CD4-positive, alpha-beta T cell treated with Interleukin-4 for 4 hours (primary cell): ENCODE measurements around the gene NLRC3.

Experiments used
- DNase-seq: peaks from one replicate; pipeline ENCODE4 v3.0.0-alpha.2; 2020

NLRC3 gene

DNA sequence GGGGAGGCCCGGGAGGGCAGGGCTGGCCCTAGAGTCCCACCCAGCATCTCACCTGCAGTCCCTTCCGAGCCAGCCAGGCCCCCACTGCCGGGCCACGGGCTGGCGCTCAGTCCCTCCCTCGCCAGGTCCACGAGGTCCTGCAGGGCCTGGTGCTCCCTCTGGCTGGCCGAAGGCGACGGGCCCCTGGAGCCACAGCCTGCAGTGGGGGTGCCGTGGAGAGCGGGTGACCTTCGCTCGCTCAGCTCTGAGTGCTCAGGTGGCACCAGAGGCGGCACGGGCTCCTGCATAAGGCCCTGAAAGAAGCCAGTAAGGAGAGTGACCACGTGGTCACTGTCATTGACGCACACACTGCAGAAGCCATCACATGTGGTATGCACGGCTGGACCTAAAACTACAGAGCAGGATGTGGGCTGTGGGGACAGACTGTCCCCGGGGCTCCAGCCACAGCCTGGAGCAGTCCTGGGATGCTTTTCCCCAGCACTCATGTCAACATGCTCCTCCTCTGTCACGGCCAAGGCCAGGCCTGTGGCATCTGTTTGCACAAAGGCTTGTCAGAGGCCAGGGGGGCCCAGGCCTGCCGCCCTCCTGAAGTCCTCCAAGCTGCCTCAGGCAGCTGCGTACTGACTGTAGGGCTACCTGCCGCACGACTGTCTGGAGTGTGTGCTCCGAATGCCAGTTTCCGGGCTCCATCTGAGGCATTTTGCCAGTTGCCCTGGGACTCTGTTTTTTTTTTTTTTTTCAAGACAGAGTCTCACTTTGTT, 19.1 kb upstream of the NLRC3 start:
- DNase-seq: no peak

DNA sequence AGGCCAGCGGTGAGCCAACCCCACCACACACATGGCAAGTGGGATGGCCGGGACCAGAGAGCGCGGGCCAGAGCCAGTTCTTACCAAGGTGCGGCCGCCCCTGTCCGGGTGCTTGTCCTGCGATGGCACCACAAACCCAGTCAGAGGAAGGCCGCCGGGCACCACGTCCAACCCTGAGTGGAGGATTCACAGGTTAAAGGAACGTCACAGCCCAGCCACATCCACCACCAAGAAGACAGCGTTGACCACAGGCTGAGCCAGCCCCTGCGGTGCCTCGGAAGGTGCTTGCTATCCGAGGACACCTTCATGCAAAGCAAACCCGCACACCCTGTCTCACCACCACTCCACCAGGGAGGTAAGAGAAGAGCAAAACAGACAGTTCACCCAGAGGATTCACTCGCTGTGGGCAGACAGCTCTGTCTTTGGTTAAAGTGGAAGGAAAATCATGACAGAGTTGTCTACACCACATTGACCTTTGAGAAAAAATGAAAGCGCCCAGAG, 18.4 kb upstream of the NLRC3 start:
- DNase-seq: no peak

DNA sequence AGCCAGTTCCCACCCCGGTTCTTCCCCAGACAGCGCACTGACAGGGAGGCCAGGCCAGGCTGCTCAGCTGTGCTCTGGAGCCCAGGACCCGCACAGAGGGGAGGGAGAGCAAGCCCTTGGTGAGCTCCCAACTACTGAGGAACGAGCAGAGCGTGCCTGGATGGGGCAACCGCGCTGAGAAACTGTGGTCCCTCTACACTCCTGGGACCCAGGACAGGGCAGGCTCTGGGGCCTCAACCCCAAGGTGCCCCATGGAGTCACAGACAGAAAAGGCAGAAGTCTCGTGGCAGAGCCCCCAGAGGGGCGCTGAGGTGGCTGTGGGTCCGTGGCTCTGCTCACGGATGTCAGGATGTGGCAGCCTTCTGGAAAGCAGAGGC, 17.9 kb upstream of the NLRC3 start:
- DNase-seq: no peak

DNA sequence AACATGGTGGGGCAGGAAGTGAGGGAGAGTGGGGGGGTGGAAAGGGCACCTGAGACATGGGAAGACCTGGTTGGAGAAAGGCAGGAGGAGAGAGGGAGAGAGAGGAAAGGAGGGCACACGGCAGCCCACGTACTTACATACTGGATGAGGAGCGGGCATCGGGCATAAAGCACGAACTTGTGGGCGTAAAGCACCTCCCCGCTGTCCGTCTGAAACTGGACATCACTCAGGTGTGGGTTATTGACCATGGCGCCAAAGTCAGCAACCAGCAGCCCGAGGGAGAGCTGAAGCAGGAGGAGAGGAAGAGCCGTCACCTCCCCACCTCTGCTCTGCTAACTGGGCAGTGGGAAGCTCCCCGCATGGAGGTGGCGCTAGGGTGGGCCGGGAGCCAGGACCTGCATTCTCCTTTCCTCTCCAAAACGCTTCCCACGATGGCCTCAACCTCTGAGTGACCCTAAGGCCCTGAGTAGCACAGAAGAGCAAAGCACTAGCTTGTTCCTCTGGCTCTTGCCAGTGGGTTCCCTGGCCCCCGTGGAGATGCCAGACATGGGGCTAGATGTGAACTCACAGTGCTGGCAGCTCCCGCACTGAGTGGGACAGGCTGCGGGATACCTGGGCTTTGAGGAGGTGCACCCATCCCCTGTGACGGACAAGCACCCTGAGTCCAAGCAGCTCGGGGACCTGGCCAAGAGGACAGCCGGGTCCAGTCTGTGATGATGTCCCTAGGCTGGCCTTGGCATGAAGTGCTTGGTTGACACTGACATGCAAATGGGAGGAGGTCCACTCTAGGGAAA, 17.3 kb upstream of the NLRC3 start:
- no peak for DNase-seq

DNA sequence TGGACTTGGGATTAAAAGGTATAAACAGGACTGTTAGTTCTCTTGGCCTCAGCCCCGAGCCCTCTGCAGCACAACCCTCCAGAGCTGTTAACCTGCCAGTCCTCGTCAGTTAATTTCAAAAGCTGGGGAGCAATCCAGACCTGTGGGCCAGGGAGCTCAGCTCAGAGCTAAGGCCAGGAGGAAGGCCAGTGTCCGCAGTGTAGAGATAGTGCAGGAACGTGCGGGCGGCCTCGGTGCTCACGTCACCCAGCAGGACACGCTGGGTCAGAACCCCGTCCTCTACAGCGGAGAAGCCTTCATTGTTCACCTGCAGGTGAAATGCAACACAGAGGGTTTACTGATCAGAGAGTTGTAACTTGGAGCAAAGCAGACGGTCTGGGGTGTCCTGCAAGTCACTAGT, 15.4 kb upstream of the NLRC3 start:
- no peak for DNase-seq

DNA sequence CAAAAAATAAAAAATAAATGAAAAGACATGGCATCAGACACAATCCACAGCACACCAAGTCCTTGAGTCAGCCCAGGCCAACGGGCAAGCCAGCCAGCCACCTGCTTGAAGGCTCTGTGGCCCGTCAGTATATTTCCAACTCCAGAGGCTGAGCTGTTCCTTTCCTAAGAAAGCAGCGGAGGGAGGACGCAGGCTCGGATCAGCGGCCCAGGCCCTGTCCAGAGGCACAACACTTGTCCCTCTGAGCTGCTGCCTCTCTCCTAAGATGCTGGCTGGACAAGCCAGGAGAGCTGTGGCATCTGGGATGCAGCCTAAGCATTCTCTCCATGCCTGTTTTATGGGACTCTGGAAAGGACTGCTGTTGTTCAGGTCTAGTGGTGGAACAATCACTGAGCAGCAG, 14.8 kb upstream of the NLRC3 start:
- DNase-seq: no peak

DNA sequence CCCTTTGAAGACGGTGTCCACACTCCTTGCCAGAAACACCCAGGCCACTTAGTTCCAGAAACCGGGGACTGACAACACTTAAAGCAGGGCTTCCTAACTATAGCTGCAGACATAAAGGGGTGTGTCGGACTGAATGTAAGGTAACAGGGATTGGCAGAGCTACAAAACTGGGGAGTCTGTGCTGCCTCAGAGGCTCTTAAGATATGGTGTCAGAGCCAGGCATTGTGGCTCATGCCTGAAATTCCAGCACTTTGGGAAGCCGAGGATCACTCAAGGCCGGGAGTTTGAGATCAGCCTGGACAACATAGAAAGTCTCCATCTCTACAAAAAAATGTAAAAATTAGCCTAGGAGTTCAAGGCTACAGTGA, 14.2 kb upstream of the NLRC3 start:
- no peak for DNase-seq

DNA sequence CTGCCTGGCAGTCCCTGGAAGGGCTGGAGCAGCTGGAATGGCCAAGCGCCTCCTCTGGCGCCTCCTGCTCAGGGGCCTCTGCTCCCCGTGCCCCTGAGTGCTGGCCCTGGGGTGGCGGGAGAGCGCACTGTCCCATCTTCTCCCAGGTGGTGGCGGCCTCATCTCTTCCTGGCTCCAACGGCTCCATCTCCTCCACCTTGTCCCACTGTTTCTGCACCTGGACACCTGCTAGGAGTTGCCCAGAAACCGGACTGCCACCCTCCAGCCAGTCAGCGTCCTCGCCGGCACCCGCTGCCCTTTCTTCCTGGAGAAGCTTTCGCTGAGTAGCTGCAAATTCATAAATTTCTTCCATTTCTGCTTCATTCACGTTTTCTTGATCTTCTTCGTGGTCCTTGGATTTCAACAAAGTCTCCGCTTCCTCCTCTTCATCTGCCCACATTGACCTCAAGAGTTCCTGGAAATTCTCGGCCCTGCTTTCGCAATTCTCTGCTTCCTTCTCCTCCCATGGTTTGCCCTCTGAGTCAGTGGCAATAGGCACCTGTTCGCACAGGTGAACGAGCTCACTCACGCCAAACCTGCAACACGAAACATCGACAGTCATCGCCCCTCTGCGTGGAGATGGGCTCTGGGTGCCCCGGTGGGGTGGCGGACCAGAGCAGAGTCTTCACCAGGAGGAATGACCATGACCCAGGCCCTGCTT, 13.7 kb upstream of the NLRC3 start:
- DNase-seq: no peak

DNA sequence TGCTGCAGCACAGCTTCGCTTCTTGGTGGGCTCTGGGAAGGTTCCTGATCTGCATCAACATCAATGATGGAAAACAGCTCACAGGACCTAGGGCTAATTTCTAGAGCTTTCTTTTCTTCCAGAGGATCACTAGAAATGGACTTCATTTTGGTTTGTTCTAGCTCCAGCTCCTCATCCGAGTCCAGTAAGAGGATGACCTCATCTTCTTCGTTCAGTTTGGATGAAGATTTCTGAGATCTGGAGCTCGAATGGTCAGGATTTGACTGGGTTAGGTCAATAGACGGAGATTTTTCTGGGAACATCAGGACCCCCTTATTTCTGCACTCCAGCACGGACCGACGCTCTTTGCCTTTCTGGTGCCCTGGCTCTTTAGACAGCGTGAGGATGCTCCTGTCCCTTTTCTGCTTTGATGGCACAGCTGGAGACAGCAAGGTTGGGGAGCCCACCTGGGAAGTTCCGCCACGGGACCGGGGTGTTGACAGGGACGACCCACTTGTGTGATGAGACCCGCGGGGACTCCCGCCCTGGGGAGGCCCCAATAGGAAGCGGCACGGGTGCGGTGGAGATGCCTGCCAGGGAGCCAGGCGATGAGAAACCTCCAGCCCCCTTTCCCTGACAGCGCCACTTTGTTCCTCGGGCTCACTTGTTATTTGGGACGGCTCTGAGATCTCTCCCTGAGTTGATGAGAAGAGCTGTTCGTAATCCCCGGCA, 12.9 kb upstream of the NLRC3 start:
- no peak for DNase-seq

DNA sequence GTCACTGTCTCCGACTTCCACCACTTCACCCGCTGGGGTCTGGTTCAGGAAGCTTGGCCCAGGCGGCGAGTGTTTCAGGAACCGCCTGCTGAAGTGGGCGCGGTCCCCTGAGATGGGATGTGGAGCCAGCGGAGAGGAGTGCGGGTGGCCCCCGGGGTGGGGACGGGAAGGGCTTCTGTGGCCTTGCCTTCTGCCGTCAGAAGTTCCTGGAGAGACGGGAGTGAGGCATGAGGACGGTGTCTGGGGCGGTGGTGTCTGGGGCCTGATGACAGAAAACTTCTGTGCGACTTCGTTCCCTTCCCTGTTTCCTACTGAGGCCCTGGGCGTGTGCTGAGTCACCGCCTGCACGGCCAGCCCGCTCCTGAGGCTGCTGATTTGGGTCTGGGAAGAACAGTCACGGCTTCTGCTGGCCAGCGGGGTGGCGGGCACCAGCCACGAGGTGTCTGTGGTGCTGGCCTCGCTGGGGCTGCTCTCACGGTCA, 12.3 kb upstream of the NLRC3 start:
- DNase-seq: no peak

DNA sequence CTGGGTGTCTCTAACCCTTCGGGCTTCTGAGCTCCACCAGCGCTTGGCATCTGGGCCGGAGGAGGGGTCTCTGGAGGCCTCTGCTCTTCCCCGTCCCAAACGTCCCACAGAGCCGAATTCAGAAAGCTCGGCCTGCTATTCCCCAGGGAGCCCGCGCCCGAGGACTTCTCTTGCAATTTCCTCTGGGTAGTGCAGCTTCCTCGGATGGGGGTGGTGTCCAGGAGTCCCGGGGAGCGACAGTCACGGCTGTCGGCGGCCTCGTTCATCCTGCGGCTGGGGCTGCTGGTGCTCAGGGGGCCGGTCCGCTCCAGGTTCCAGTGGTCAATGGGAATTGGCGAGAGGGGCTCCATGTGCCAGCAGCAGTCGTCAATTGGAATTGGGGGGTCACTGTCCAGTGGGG, 11.8 kb upstream of the NLRC3 start:
- no peak for DNase-seq

DNA sequence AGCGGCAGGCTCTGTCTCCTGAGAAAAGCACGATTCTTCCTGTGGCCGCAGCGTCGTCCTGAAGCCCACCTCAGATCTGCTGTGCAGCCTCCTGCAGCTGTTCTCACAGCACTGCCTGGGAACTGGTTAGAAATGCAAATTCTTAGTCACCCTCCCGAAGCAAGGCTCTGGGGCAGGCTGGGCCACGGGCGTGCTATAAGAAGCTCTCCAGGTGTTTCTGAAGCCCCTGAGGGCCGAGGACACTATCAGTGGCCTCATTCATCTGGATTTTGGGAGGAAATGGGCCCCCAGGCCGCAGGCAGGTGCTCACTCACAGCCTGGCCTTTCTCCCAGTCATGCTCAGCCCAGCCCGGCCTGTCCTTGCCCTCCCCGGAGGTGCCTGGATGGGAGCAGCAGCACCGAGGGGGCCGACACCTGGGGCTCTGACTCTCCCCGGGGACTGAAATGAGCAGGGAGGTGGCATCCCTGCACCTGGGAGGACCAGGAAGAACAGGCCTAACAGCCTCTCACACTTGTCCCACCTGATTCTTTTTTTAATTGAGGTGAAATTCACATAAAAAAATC, 10.4 kb upstream of the NLRC3 start:
- DNase-seq: no peak

DNA sequence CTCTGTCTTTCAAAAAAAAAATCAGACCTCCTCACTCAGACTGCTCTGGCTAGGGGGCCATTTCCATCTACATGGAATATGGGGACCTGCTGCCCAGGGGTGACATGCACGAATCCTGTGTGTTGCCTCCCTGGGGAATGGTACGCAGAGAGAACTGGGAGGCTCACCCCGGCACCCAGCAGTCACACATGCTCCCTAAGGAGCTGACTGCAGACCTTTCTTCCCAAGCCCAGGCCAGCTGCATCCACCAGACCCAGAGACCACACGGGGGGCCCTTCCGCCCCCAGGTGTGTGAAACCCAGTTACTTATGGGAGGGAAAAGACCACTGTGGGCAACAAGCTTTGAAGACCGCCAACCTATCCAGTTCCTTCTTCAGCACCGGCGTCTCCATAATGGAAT, 7.2 kb upstream of the NLRC3 start:
- DNase-seq: no peak

DNA sequence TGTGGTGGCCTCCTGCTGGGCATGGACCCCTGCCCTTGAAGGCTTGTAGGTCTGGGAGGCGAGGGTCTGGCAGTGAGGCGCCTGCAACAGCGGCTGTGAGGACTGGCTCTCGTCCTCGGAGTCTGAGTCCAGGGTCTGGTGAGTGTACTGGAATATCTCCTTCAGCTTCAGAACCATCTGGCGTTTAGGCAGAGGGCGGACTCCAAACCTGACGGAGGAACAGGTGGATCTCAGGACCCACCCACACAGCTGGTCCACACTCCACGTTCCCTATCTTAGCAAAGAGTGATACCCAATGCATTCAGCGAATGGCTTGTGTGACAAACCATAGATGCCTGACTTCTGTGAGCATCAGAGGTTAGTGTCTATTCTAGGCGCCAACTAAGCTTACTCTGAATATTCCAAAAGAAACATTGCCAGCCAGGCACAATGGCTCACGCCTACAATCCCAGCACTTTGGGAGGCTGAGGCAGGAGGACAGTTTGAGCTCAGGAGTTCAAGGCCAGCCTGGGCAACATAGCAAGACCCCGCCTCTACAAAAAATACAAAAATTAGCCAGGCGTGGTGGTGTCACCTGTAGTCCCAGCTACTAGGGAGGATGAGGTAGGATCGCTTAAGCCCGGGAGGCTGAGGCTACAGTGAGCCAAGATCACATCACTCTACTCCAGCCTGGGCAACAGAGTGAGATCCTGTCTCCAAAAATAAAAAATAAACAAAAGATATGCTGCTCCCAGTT, 6.3 kb upstream of the NLRC3 start:
- no peak for DNase-seq

DNA sequence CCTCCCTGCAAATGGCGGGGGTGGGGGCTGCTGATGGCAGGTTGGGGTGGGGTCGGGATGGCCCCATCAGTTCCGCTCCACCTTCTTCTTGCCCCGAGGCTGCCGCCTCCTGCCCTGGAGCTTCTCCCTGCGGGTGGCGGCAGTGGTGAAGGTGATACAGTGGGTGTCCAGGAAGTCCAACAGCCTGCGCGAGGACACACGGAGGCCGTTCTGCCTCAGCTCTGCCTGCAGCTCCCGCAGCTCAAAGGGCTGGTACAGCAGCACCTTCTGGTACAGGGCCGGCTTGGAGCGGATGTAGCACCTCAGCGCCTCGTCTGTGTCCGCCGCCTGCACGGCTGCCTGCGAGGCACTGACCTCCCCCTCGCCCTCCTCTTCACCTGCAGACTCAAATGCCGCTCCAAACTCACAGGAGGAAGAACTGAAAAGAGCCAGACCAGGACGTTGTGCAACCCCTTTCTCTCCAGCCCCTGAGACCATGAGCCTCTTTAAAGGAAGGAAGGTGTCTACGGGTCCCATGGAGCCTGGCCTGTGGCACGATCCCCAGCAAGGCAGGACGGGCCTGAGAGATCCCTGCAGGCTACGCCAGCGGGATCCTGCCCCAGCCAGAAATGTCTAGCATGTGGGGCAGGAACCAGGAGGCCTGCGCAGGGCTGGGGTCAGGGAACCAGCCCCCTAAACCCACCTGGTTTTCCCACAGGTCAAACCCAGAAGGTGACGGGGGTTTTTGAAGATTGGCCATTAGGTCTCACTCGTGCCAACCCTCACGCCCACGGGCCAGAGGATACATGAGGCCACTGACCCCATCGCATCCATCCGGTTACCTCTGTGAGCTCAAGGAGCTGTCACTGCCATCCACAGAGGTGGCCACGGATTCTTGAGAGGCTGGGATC, 5.3 kb upstream of the NLRC3 start:
- DNase-seq: no peak

DNA sequence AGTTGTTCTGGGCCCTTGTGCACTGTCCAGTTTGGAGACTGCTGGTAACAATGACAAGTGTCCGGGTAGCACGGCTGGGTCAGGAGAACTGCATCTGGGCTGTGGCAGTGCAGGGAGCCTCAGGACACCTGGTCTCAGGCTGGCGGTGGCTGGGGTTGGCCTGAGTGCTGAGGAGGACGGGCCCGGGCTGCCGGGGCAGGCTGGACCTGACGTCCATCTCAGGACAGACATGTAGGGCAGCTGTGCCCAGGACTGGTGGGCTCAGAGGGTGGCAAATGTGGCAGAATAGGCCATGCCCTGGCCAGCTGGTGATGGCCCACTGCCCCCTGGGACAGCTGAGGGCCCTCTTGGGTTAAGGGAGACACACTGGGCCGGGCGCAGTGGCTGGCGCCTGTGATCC, 4.2 kb upstream of the NLRC3 start:
- DNase-seq: no peak

DNA sequence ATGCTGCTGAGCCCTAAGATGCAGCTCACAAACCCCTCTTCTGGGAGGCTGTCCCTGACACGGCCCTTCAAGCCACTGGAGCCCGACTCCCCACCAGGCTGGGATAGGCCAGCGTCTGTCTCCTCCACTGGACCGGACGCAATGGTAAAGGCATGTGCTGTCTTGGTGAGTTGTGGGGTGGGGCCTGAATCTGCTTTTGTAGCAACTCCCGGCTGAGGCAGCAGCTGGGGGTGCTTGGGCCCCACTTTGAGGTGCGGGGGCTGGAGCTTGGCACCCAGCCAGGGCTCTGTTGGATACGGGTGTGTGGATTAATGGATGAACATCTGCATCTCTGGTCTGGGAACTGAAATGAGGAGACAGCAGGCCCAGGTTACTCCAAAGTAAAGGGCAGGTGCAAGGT, 3.5 kb upstream of the NLRC3 start:
- no peak for DNase-seq

DNA sequence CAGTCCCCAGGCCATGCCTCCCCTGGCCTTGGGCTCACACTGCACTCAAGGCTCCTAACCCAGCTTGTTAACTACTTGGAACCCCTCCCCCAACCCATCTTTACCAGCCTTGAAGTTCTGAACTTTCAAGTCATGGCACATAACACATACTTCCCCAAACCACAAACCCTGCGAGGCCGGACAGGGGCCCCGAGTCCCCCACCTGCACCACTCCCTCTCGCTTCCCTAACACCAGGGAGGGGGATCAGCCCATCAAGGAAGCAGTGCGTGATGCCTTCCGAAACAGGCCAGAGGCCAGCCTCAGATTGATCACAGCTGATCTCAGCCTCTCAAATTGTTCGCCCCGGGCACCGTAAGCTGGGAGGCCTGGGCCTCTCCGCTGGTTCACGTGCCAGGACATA, 3.0 kb upstream of the NLRC3 start:
- no peak for DNase-seq

DNA sequence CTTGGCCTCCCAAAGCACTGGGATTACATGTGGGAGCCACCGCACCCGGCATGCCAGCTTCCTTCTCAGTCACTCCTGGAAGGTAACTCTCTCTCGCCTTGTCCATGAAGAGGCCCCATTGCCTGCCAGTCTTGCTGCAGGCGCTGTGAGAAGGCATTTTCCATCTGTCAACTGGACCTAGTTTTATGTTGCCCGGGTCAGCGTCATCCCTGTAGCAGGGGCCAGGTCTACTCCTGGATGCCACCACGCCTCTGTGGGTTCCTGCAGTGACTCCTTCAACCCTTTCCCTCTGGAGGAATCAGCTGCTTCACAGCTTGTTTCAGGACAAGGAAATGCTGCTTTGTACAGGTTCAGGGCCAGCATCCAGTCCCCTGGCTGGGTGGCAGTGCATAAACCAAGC, 2.6 kb upstream of the NLRC3 start:
- no peak for DNase-seq

DNA sequence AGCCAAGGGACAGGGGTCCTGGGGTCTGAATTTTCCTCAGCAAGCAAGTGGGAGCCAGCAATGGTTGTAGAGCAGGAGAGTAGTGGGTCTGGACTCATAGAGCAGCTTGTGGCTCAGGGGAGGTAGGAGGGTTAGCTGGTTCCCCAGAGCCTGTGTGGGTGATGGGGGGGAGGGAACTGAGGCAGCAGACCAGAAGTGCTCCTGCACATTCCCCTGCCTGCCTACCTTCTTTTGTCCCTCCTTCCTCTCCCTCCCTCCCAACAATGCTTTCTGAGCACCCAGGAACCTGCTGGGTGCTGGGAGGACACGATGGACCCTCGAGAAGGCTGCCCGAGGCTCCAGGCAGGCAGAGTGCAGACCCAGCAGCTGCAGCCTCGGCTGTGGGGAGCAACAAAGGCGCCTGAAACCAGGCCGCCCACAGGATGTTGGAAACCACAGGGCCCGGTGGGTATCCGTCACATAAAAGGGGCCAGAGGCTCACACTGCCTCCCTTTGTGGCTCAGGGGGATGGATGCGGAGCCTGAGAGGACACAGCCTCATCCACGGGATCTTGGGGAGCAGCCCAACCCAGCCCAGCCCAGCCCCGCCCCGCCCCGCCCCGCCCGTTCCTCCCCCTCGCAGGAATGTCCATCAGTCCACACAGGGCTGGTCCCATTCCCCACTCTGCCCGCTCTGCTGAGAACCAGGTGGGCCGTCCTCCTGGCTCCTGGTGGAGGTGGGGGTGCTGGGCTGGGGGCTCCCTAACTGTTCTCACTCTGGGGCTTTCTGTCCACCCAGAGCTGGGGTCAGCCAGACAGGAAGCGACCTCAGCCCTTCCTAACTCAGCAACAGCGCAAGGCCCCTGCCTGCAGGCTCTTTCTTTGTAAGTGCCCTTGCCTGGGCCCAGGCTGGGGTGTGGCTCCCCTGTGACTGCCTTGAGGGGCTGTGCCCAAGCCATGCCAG, 1.7 kb upstream of the NLRC3 start:
- DNase-seq: peak; percentile 48
